AG04449 (cell line): ENCODE data around the gene RBPJL.

Source experiments
- CTCF ChIA-PET: fragments of 350-600 bp; formaldehyde crosslinking; extraction: SDS; loops from one replicate; lab custom pipeline; 2021; ENCODE audit warnings: antibody characterized with exemption; lab: Yijun Ruan, JAX
- POLR2A ChIA-PET: fragments of 400-600, 350-600 bp; formaldehyde crosslinking; extraction: SDS; loops from one replicate; lab custom pipeline; 2020; ENCODE audit warnings: antibody characterized with exemption, inconsistent platforms; lab: Yijun Ruan, JAX
- DNase-seq: peaks from one replicate; pipeline ENCODE4 v3.0.0-alpha.2; 2010; ENCODE audit warnings: low read depth, low spot score
- H3K4me3 ChIP-seq: 2 replicates; pipeline ENCODE4 v1.5.1; 2011; ENCODE audit warnings: low read depth, mild to moderate bottlenecking, control low read depth, low read length
- TF ChIP-seq, protein P1 (sequence below): IDR thresholded peaks from one replicate; pipeline ENCODE4 v1.5.1; 2011; ENCODE audit warnings: mild to moderate bottlenecking, moderate library complexity, low read length, control low read depth, inconsistent platforms; ENCODE audit not compliant: insufficient read depth; ENCODE audit errors: missing control alignments

RBPJL gene

DNA sequence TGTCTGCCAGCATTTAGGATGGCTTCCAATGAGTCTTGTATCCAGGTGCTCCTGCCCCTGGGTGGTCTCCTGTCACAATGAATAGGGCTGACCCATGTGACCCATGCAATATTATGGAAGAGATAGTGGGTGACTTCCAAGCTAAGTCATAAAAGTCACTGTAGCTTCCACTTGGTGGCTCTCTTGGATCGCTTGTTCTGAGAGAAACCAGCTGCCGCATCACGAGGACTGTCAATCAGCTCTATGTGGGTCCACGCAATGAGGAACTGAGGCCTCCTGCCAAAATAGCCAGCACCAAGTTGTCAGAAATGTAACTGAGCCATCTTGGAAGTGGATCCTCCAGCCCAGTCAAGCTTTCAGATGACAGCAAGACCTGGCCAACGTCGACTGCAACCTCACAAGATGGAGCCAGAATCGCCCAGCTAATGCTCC is 16.3 kb downstream of the RBPJL start:
- no peak for DNase-seq
- POLR2A ChIA-PET = no interaction called here
- TF ChIP-seq, protein P1, sequence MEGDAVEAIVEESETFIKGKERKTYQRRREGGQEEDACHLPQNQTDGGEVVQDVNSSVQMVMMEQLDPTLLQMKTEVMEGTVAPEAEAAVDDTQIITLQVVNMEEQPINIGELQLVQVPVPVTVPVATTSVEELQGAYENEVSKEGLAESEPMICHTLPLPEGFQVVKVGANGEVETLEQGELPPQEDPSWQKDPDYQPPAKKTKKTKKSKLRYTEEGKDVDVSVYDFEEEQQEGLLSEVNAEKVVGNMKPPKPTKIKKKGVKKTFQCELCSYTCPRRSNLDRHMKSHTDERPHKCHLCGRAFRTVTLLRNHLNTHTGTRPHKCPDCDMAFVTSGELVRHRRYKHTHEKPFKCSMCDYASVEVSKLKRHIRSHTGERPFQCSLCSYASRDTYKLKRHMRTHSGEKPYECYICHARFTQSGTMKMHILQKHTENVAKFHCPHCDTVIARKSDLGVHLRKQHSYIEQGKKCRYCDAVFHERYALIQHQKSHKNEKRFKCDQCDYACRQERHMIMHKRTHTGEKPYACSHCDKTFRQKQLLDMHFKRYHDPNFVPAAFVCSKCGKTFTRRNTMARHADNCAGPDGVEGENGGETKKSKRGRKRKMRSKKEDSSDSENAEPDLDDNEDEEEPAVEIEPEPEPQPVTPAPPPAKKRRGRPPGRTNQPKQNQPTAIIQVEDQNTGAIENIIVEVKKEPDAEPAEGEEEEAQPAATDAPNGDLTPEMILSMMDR = no peak
- CTCF ChIA-PET = interaction anchor here (1.2 to 18.8 kb wide), 12 partner anchors 10 to 448 kb away, joined by 3 to 460 read pairs (median 11); partner anchors contain the start of gene SYS1
- no peak overlapping the region for H3K4me3 ChIP-seq

DNA sequence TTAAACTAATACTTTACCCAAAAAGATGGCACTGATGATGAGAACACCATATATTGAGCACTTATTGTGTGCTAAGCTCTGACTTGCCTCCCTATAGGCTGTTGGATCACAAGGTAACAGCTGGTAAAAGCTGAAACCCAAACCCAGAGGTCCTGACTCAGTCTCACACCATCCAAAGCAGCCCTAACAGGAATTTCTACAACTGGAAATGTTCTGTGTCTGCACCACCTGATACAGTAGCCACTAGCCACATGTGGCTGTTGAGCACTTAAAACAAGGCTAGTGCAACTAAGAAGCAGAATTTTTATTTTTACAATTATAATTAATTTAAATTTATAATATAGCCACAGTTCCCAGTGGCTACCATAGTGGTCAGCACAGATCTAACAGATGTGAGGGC is 17.1 kb downstream of the RBPJL start:
- TF ChIP-seq, protein P1 = no peak
- CTCF ChIA-PET = interaction anchor here (1.2 to 18.8 kb wide), 10 partner anchors 9 to 447 kb away, joined by 3 to 460 read pairs (median 13); partner anchors contain the start of gene SYS1
- no peak overlapping the region for H3K4me3 ChIP-seq
- no peak for DNase-seq
- POLR2A ChIA-PET = interaction anchor here (0.6 kb wide), 1 partner anchor 48 kb away, joined by 3 read pairs; no protein-coding TSS in a partner anchor

DNA sequence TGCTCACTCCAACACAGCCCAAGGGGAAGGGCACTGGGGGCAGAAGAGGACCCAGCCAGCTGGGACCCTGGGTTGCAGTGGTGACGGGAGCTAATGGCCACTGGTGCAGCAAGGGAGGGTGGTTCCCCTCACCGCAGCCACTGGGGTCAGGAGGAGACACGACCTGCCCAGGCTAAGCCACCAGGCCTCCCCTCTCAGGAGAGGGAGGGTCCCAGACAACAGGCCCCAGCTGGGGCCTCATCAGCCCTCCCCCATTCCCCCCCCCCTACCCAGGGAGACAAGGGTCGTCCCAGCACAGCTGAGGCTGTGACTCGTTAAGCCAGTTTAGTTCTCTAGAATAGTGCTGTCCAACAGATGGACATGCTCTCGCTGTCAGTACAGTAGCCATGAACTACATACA is 18.7 kb downstream of the RBPJL start:
- TF ChIP-seq, protein P1 = no peak
- no peak for DNase-seq
- H3K4me3 ChIP-seq = no peak overlapping the region
- ChIA-PET CTCF (interaction anchor here (1.1 to 18.8 kb wide), 7 partner anchors 11 to 446 kb away, joined by 4 to 460 read pairs (median 10); partner anchors contain the start of gene SYS1), POLR2A (no interaction called here)

DNA sequence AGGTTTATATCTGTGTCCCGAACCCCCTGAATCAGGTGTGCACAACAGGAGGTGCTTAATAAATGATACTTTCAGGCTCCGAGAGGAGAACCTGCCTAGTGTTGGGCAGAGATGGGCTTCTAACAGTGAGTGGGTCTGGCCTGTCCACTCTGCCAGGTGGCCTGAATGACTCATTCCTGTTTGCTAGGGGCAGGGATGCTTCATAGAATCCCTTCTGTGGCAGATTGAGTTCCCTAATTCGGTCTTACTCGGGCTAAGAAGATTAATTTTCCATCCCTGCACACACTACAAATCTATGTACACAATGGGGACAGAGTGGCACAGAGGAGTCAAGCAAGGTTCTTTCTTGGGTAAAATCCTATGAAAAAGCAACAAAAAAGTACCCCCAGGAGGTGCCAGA is 21.8 kb downstream of the RBPJL start:
- ChIA-PET POLR2A (no interaction called here), CTCF (interaction anchor here (1.1 to 18.8 kb wide), 6 partner anchors 10 to 443 kb away, joined by 3 to 460 read pairs (median 12); partner anchors contain the start of gene SYS1)
- TF ChIP-seq, protein P1 = no peak
- no peak overlapping the region for H3K4me3 ChIP-seq
- no peak for DNase-seq

DNA sequence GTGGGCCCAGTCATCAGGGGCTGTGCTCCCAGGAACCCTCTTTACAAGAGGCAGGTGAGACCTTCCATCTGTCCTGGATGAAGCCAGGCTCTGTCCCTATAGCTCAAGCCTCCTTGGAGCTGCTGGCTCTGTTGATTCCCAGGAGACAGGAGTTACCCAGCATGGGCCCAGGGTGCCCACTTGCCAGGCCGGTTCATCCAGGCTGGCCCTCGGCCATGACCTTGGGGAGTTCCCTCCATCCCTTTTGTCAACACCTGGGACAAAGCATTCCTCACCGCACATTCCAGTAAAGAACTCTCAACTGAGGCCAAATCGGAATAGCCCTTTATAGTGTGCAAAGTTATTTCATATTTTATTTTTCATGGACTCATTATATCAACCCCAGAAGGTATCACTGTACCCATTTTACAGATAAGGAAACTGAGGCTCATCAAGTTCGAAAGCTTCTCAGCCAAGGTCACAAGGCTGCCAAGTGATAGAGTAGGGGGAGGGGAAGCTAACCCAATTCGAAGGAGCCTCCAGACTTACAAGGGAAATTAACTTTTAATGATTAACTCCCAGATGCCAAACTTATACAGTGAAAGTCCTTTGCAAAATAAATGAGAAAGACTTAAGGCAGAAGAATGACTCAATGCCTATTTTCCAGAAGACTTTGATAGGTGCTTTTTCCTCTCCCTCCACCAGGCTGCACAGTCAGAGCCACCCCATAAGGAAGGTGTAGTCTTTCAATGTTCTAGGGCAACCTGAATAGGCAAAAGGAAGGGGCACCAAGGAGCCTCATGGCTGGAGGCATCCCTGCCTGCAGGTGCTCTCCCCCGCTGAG is 23.1 kb downstream of the RBPJL start:
- no peak overlapping the region for H3K4me3 ChIP-seq
- CTCF ChIA-PET = interaction anchor here (1.1 to 18.8 kb wide), 3 partner anchors 11 to 104 kb away, joined by 3 to 460 read pairs (median 15); no protein-coding TSS in a partner anchor
- DNase-seq = no peak
- TF ChIP-seq, protein P1 = no peak
- POLR2A ChIA-PET = no interaction called here

DNA sequence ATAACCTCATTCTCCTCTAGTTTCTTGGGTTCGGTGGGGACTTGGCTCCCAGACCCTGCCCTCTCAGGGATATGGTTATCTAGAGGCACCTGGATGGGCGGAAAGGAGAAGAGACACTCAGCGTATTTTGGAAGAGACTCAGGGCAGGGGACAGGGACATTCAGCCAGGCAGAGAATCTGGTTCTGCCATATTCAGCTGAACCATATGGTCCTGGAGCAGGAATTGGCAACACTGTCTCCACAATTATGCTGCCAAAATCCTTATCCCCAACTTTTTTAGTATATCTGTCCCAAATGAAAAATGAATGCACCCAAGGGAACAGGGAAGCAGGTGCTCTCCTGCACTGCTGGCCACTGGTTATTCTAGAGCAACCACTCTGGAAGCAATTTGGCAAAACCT is 23.8 kb downstream of the RBPJL start:
- POLR2A ChIA-PET = no interaction called here
- CTCF ChIA-PET = interaction anchor here (1.0 to 2.9 kb wide), 3 partner anchors 10 to 33 kb away, joined by 3 to 15 read pairs (median 3); partner anchors contain the start of gene SYS1
- no peak for DNase-seq
- TF ChIP-seq, protein P1 = no peak
- H3K4me3 ChIP-seq = no peak overlapping the region
